Activated CD4-positive, alpha-beta T cell treated with anti-CD3 and anti-CD28 coated beads for 24 hours (primary cell): ENCODE data around the gene CCDC50.

Experiments used
- DNase-seq, 2 donors: peaks; one replicate each; pipeline ENCODE4 v3.0.0-alpha.2; 2020; ENCODE audit warnings: low read depth in 2 of 2

CCDC50 gene

DNA sequence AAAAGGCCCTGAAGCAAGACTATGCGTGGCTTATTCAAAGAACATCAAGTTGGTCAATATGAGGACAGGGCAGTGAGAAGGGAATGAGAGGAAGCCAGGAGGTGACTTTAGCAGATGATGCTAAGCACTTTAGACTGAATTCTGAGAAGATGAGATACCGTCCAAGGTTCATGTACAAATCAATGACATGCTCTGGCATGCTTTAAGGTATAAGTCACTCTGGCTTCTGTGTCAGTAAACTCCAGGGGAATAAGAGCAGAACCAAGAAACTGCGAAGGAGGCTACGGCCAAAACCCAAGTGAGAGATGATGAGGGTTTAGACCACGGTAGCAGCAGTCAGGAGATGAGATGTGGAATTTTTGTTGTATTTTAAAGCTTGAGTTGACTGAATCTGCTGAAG lies 8.9 kb upstream of the CCDC50 start:
- DNase-seq: no peak

DNA sequence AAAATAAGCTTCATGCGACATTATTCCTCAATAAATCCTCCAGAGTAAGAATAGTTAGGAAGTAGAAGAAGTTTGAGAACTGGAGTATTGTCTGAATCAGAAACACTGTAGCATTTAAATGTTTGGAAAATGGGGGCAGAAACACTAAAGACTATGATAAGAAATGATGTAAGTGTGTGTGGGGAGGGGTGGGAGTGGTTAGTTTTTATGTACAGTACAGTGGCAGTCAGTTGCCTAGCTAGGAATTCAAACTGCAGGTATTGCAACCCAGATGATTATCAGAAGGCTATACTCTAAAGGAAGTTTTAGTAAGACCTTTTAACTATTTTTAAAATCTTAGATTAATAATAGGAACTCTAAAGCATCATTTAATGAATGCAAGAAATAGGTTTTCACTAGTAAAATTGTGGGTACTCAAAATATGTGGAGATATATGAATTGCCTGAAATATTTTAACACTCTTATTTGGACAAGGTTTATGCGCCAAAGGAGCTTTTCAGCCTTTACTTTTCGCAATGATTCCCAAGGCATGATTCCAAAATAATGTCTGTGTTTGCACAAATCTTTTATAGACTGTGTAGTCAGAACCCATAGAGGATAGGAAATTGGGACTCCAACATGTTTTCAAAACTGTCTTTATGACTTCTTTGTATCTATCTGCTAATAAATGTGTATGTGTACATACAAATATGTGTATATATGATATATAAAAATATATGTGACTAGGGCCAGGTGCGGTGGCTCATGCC lies 8.0 kb upstream of the CCDC50 start:
- DNase-seq: no peak

DNA sequence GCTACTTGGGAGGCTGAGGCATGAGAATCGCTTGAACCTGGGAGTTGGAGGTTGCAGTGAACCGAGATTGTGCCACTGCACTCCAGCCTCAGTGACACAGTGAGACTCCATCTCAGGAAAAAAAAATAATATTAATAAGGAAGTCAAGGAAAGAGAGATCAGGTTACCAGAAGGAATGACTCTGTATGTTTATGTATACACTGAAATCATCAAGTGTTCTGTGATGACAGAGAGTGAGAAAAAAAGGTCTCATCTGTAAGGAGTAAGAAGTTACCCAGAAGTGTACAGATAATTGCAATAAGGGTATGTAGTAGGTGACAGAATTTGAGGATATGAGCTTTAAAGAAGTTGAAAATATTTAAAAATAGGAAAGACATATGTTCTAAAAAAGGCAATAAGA lies 4.3 kb upstream of the CCDC50 start:
- DNase-seq: no peak

DNA sequence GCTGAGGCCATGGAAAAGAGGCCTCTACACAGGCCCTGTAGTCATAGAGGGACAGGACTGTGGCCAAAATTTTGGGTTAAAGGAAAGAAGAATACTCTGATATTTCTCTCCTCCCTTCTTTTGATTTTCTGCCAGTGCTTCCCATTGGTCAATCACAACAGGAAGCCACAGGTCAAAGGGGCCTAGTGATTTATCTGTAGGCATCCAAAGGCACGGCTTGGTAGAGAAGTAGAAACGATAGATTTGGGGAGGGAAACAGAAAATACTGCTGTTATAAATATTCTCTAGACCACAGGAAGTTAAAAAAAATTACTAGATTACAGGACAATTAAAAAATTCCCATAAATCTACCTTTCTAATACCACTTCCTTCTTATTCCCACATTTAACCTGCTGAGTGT lies 1.7 kb upstream of the CCDC50 start:
- no peak for DNase-seq

DNA sequence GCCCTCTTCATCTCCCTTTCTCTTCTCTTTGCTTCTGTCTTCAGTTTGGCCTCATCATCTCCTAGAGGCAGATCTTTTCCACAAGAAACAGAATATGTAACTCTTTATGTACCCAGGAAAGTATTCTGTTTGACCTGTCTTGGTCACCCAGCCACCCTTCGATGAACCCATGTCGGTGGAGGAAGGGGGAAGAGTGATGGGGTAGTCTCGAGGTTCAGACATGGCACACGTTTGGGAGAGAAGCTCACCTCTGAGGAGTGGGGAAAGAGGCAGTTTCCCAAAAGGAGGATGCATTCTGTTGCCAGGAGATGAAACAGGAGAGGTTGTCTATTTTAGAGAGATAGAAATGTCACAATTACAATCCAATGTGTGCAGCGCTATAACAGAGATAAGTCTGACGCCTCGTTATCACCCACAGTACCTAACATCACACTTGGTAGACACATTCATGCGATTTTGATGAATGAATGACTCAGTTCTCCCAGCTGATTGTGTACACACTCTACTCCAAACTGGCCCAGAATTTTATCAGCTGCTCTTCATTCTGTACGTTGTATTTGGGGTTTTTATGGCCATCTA lies 722 bp upstream of the CCDC50 start:
- DNase-seq: no peak

DNA sequence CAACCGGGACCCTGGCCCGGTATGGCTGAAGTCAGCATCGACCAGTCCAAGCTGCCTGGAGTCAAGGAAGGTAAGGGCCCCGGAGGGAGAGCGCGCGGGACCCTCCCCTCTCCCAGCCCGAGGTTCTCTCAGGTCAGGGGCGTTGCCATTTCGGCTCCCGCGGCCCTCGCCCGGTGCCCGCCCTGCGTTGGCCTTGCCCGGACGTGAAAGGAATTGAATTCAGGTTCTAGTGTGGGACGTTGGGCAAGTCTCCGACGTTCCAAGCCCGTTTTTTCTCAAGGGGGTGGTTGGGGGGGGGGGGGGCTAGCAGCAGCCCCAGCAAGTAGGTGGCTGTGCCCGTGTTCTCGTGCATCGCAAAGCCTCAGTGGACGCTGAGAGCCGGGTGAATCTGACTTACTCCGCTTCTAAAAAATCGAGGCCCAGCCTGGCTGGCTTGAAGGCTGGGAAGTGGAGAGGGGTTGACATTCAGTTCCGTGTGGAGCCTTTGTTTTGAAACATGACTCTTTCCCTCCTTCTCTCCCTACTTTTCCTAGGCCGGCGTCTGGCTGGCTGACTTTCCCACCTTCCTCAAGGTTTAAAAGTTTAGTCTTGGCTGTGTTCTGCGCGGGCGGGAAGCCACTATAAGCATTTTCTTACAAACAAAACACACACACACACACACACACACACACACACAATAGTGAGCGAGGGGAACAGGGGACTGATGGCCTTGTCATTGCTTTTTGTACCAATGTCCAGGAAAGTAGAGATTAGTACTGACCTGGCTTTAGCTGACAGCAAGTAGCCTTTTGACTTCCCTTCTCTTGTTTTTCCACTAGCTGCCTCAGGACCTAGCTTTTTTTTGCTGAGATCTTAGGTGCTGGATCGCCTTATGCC lies 698 bp downstream of the CCDC50 start, which contains the start of gene UTS2B:
TSS of gene UTS2B (minus strand) at position 873 of the 876 bp plus-strand sequence. CDS start 48,337 bp downstream, outside the sequence.
- DNase-seq: no peak

DNA sequence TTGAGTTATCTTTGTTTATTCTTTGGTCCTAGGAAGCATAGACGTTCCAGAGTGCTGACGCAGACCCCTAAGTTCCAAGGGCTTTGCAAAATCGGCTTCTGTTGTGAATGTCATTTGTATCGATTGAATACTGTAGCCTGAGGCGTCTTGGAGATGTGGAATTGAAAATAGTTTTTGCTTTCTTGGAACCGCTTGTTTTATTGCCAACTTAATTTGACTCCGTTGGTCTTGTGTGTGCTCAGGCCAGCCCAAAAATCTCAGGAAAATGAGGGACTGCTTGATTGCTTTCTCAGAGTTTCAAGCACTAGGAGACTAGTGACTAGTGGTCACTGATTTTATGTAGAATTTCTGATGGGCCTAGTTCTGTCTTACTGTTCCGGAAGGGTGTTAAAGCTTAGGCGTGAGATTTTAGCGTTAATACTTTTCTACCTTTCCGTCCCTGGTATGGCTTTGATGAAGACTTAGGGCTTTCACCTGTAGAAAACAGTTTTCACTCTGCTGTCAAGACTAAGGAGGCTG lies 1.4 kb downstream of the CCDC50 start:
- no peak for DNase-seq

DNA sequence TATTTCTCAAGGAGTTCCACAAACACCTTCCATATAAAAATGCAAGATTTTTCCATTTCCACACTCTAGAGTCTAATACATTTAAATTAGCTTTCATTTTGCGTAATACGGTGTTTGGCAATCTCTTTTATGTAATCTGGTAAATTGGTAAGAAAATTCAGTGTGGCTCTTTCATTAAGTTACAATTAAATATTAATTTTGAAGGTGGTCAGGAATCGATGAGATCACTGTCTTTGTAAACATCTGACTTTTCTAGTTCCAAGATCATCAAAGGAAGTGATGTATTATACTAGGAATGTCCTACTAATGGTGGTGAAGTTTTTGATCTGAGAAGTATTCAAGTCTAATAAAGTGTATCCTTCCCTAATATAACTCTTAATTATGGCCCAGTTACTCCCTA lies 2.2 kb downstream of the CCDC50 start:
- no peak for DNase-seq

DNA sequence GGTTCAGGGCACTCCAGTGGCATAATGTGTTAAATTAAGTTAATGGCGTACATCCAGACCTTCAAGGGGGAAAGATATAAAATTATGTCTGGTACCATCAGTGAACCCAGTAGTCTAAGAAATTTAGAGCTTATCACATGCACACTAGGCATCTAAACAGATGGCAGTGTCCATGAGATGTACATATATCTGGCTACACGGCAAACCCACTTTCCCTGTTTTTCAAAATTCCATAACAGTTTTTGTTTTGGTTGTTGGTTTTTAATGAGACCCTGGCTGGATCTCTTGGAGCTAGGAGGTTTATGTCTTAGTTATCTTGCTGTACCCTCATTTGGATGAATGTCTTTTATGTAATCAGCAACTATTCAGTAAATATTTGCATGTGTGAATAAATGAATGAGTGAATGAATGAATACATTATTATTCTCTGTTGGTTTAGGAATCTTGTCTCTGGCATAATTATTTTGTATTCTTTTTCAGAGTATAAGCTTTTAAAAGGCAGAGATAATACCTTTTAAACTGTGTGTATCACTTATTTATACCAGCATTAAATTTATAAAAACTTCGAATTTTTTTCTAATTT lies 4.2 kb downstream of the CCDC50 start:
- no peak for DNase-seq

DNA sequence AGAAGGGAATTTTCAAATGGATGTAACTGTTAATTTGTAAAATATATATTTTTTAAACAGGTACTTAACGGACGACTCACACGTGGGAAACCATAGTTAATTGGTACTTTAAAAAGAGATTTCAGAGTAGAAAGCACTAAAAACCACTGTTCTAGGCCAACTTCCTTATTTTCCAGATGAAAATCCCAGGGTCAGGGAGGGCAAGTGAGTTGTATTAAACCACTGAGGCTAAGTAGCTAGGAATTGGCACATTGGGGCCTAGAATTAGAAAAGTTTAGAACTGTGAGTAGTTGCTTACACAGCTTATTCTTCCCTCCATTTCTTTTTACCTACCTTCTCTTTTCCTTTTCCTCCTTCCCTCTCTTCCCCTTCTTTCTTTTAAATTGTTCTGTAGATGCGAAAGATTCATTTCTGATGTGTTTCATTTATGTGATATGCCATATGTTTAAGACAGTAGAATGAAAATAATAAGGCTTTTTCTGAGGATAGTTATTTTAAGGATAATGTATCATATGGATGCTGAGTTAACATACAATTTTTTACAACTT lies 5.2 kb downstream of the CCDC50 start:
- DNase-seq: no peak

DNA sequence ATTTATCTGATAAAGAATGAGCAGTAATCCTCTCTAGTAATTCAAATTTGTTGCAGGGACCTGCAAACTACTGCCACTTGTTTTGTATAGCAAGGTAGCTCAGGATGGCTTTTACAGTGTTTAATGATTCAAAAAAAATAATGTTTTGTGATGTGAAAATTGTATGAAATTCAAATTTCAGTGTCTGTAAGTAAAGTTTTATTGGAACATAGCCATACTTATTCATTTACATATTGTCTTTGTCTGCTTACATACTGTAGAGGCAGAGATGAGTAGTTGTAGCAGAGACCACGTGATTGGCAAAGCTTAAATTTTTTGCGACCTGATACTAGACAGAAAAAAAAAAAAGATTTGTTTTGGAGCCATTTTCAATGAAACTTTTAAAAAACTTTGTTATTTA lies 7.6 kb downstream of the CCDC50 start:
- DNase-seq: no peak

DNA sequence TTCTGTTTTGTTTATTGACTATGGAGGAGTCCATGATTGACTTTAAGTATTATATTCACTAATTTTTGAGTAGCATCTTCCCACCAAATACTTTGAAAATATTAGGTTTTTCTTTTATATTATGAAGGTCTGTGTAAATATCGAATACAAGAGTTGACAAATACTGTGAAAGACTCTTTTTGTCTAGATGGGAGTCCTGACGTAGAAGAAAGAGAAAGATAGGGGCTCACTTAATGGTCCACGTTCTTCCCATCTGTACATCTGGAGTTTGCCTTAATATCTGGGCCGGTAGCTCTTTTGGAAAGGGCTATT lies 8.9 kb downstream of the CCDC50 start:
- no peak for DNase-seq

DNA sequence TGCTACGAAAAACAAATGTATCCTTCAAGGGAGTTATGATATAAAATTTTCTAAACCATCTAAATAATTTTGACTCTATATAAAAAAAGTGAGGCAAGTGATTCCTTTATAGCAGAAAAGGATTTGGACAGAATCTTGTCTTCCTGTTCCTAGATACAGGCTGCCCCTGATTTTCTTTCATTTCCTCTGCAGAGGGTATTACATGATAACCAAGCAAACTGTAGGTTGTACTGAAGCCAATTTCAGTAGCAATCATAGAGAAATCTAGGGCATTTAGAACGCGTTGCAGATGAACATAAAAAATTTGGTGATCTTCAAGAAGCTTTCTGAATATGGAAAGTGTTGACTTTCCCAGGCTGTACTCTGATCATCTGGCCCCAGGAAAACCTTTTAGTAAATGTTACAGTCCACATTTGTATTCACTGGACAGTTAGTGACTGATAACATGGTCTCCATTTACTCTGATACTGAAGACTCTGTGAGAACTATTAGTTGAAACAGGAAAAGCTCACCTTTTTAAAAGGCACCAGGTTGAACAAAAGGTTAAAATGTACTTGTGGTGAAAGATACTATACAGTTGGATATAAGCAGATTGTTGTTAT lies 10.2 kb downstream of the CCDC50 start:
- DNase-seq: no peak

DNA sequence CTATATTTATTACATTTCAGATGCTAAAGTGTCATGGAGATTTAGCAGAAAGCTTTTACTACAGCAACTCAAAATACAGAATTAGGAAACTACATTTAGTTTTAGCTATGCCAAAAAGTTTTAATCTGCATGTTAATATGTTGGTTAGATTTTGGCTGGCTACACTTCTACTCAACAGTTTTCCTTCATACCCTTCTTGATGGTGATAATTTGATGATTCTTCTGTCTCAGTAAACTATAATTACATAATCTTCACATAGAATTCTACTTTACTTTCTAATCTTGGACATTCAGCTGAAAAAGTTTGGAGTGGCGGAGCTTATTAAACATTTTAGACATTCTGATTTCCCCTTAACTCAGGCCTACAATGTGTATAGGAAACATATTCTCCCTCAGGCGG lies 11.2 kb downstream of the CCDC50 start:
- no peak for DNase-seq

DNA sequence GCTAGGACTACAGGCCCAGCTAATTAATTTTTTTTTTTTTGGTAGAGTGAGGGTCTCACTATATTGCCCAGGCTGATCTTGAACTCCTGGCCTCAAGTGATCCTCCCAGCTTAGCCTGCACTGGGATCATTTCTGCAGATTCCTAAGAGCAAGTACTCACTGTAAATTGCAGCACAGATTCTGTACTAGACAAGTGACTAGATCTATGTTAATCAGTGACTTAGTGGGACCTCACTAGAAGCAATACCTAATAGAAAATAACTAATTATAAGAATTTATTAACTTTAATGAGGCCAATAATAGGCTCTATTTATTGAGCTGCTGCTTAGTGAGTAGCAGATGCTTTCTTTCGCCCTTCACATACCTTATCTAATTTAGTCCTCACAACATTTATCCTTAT lies 11.8 kb downstream of the CCDC50 start:
- no peak for DNase-seq

DNA sequence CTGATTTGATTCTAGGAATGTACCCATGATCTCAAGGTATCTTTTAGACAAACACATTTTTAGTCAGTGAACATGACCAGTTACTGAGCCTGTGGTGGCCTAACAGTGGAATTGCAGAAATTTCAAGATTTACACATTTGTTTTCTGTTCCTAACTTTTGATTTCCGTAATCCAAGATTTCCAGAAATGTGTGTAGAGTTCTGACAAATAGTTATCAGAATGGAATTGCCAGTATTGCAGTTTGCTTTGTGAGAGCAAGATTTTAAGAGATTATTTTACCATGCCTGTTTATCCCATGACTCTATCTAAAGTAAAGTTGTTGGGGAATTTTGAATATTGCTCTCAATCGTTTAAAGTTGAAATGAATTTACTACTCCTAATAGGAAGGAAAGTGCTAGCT lies 12.8 kb downstream of the CCDC50 start:
- no peak for DNase-seq

DNA sequence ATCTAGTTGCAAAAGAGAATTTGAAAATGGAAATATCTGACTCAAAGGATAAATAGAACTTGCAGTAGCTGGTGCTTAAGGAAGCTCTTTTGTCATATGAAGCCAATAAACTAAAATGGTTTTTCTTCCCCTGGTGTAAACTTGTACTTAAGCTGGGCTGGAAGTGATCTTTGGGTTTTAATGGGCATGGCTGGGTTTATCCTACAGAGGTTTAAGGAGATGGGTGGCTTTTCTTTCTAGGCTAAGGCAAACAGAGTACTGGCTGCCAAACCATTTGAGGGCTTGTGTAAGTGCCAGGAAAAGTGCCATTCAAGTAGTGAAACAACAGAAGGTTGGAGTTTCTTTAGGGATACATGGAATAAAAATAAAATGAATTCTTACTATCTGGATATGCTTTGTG lies 13.2 kb downstream of the CCDC50 start:
- no peak for DNase-seq

DNA sequence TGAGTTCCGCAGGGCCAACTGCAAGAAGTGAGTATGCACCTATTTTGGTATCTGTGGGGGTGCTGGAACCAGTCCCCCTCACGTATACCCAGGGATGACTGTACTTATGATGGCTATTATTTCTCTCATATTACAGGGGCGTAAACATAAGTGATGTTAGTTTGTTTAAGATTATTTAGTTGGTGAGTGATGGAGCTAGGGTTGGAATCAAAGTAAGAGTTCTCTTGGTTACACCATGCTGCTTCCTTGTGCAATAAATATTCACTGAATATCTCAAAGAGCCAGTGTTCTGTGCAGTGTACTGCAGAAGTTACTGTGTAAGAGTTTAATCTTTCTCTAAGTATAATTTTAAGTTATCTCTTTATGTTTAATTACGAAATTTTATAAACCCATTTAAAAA lies 13.9 kb downstream of the CCDC50 start:
- no peak for DNase-seq

DNA sequence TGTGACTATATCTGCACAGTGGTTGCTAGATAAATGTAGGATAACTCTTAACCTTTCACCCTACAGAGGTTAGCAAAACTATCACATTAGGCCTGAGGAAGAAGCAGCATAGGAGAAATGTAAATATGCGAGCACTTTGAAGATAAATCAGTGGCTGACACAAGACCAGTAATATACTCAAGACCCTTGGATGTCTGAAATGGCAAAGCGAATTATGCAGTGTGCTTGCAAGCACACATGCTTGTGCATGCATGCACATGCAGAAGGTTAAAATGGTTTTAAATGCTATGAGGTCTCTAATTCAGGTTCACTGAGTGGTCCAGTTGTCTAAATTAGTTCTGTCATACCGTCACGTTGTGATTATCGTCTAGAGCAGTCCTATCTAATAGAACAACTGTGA lies 14.7 kb downstream of the CCDC50 start:
- DNase-seq: no peak

DNA sequence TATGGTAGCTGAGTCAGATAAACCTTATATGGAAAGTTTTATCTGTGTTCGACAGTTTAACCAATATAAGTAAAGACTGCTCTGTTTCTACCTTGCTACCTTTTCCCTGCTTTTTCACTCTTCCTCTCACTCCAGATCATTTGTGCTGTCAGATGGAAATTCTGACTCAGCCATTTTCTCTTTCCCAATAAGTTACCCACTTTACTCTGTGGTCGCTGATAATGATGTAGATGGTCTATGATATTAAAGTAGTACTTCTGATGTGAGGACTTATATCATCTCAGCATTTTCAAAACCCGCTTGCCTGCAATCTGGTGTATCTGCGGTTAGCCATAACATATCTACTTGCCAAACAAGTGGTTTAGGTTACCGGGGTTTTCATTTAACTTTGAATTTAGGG lies 16.1 kb downstream of the CCDC50 start:
- no peak for DNase-seq

DNA sequence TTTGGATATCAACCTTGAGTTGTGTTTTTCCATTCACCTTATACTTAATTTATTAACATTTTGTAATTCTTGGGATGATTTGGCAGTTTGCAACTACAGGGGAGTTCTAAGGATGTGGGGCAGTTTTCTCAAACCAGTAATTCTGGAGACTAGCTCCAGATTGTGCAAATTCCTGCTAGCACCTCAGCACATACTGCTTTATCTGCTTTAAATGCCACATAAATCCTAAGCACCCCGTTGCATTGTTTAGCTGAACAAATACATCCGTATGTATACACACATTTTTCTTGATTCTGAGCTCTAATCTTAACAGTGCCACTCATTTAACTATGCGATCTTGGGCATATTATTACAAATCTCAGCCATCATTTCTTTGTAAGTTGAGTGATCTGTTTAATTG lies 18.0 kb downstream of the CCDC50 start:
- DNase-seq: no peak

DNA sequence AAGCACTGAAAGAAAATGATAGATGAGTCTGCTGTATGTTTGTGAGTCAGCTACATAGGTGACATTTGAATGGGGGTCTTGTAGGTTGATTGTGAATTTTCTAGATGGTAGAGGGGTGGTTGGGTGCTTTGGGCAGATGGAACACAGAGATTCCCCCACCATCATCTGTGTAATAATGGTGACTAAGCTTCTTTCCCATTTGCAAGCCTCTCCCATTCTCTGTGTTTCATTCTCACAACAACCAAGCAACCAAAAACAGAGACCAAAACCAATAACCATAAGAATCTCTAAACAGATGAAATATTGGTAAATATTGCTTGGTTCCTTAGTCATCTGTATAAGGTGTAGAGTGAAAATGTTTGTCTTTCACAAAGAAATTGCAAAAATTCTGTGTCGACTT lies 18.9 kb downstream of the CCDC50 start:
- DNase-seq: no peak
